Hematopoietic multipotent progenitor cell treated with erythropoietin and hydrocortisone succinate and interleukin-3 and kit ligand, for 6 days (in vitro differentiated cells): ENCODE results near the gene FBXL4.

Experiments
- DNase-seq: peaks from one replicate; pipeline ENCODE4 v3.0.0-alpha.2; 2015

Gene FBXL4

DNA sequence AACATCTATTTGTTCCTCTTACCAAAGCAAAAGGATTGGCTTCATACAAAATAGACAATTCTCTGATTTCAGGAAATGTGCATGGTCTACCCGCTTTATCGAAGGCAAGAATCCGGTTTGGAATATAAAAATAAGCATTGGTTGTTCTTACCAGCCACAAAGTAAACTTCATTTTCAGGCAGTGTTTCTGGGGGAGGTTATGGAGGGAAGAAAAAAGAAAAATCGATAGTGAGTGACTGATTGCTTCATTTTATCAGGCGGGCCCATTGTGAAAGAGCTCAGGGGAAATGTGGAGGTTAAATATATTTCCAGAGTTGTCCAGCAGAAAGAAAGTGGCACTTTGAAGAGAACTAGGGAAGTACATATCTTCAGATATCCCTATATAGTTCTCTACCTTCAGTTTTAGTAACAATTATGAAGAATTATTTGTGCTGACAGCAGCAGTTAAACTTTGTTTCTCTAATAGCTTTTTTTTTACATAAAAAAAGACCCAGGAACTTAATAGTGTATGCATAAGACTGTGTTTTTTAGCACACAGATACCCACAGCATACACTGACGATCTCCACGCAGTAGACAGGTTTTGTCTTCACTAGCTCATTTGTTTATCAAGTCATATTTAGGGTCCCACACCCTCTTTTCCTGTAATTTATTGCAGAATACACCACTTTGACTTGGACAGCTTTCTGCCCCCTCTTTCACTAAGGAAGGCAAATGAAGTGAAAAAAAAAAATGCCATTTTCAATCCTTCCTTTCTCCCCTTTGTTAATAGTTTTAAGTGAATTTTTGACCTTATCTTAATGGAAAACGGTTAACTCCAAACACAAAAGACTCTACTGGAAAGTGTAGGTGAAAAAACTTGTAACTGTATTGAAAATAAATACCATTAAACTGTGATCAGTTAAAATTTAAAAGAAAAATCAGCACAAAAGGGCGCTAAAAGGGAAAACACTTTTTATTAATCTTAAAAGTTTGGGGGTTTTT, 110.5 kb downstream of the FBXL4 start:
- no peak for DNase-seq

DNA sequence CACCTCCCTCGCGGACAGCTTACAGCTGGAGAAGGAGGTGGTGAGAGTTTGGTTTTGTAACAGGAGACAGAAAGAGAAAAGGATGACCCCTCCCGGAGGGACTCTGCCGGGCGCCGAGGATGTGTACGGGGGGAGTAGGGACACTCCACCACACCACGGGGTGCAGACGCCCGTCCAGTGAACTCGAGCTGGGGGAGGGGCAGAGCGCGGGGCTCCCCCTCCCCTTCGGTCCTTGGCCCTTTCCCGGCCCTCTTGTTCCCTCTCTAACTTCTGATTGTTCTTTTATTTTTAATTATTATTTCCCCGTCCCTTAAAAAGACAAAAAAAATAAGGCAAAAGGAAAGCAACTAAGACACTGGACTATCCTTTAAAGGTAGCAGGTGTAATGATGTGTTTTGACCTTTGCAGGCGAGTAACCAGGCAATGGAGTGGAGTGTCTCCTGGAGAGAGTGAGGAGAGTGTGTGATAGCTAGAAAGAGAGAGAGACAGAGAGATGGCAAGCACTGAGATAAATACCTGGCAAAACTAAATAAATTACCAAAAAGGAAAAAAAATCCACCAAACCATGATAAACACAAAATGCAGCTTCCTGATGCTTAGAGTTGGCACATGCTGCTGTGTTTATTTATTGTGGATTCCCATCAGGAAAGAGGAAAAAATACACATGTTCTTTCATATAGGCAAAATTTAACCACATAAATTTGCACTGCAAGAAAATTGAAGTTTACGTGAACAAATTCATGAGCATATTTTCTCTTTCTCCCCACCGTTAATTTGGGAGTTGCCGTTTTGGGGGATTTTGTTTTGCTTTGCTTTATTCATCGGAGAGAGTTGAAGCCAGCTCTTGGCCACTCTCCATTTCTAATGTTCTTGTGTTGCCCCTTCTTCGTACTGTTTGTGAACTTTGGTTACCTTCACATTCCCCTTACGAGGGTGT, 111.5 kb downstream of the FBXL4 start:
- no peak for DNase-seq

DNA sequence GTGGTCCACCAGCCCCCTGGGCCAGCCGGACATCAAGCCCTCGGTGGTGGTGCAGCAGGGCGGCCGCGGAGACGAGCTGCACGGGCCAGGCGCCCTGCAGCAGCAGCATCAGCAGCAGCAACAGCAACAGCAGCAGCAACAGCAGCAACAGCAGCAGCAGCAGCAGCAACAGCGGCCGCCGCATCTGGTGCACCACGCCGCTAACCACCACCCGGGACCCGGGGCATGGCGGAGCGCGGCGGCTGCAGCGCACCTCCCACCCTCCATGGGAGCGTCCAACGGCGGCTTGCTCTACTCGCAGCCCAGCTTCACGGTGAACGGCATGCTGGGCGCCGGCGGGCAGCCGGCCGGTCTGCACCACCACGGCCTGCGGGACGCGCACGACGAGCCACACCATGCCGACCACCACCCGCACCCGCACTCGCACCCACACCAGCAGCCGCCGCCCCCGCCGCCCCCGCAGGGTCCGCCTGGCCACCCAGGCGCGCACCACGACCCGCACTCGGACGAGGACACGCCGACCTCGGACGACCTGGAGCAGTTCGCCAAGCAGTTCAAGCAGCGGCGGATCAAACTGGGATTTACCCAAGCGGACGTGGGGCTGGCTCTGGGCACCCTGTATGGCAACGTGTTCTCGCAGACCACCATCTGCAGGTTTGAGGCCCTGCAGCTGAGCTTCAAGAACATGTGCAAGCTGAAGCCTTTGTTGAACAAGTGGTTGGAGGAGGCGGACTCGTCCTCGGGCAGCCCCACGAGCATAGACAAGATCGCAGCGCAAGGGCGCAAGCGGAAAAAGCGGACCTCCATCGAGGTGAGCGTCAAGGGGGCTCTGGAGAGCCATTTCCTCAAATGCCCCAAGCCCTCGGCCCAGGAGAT, 112.4 kb downstream of the FBXL4 start:
- DNase-seq, result no peak

DNA sequence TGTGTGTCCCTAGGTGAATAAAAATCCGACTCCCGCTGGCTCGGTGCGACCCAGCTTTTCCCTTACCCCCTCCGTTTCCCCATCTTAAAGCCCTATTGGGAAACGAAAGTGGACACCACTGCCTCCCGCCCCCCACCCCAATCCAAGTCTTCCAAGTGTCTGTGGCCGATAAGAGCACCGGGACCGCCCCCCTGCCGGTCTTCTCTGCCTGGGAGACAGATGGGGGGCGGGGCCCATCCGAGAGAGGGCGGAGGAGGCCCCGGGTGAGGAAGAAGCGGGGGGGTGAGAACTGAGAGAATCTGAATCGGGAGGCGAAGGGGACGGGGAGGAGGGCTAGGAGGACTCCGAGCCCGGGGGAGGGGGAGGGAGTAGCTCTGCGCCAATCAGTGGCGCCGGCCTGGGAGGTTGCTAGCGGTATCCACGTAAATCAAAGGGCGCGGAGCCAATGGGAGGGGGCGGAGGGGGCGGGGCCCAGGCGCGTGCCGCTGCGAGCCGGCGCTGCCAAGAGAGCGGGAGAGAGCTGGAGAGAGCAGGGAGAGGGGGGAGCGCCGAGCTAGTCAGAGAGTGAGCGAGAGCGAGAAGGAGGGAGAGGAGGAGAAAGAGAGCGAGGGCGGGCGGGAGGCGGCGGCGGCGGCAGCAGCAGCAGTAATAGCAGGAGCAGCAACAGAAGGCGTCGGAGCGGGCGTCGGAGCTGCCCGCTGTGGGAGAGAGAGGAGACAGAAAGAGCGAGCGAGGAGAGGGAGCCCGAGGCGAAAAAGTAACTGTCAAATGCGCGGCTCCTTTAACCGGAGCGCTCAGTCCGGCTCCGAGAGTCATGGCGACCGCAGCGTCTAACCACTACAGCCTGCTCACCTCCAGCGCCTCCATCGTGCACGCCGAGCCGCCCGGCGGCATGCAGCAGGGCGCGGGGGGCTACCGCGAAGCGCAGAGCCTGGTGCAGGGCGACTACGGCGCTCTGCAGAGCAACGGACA, 113.4 kb downstream of the FBXL4 start, which contains the start of gene POU3F2:
Gene POU3F2 (plus strand): TSS at position 515 of the 972 bp plus-strand sequence. CDS start 300 bp downstream, at position 815.
- peak; percentile 69 for DNase-seq

DNA sequence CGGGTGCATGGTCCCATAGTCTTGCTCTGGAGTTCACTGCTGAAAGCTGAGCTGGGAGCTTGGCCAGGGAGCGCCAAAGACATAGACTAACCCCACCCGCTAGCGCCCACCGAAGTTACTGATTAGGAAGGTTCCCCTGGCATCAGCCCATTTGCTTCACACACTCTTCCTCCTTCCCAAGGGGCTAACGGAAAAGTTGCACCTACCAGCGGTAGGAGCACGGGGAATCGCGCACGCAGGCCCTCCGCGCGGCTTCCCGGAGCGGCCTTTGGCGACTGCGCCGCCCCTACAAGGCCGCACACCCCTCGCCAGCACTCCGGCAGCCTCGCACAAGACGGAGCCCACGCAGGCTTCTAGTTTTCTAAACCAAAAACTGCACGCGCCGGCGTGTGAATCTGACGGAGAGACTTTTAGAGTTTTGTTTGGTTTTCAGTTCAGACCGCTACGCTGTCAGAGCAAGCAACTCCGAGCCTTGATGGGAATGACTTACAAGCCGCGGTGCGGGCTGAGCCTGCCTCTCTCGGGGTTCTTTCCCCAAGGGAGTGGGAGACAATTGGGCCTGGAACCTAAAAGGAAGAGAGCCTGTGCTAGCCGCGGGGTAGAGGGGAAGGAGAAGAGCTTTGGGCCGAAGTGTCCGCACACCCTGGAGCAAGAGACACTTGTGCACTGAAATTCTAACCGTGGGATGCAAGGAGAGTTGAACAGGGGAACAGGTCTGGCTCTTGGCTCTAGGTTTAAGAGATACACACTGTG, 114.3 kb downstream of the FBXL4 start:
- peak; percentile 48 for DNase-seq

DNA sequence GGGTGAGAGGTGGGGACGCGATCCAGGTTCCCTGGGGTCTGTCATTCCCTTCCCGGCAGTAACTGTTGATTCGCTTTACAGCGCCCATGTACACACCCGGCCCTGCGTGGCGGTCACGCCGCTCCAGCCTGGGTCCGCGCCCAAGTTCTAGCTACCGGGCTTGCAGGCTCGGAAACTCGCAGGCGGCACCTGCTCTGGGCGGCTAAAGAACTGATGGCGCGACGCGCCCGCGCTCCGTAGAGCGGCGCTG, 114.8 kb downstream of the FBXL4 start:
- no peak for DNase-seq

DNA sequence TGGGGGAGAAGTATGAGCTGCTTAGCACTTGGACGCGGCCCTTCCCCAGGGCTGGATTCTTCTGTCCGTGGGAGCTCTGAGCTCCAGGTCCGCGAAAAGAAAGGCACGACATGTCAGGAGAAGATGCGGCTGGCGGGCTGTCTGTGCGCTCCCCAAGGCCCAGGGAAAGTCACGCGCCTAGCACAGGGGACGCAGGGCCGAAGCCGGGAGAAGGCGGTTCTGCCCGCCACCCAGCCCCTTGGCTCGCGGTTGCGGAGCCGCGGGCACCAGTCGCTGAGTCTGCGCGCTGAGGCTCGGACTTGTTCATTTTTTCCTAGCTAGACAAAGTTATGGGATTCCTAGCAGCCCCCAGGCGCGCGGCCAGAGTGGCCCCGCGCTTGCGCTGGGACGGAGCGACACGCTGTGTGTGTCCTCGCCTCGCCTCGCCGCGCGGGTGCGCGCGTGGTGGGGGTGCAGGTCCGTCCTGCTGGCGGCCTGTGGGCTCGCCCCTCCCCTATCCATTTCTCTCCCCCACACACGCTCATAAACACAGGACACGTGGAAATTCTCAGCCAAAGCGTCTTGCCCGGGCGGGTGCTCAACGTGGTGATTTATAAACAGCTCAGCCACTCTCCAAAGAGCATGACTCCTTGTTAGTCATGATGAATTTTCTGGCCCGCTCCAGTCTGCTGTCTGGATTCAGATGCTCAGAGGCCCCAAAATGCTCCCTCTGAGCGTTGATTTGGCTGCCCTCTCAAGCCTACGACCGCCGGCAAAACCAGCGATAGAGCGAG, 115.3 kb downstream of the FBXL4 start:
- DNase-seq, result no peak

DNA sequence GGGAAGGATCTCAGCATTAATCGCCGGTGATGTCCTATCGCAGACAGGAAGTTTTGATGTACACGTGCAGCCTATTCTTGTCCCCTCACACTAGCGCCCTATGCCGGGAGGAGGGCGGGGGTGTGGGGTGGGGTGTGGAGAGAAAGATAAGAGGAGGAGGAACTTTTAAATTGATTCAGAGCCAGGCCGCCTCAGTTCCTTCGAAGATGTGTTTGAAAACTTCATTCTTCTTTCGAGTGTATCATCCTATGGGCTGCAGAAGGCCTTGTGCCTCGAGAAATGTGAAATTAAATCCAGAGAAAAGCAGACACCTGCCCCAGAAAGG, 115.8 kb downstream of the FBXL4 start:
- DNase-seq, result peak; percentile 68

DNA sequence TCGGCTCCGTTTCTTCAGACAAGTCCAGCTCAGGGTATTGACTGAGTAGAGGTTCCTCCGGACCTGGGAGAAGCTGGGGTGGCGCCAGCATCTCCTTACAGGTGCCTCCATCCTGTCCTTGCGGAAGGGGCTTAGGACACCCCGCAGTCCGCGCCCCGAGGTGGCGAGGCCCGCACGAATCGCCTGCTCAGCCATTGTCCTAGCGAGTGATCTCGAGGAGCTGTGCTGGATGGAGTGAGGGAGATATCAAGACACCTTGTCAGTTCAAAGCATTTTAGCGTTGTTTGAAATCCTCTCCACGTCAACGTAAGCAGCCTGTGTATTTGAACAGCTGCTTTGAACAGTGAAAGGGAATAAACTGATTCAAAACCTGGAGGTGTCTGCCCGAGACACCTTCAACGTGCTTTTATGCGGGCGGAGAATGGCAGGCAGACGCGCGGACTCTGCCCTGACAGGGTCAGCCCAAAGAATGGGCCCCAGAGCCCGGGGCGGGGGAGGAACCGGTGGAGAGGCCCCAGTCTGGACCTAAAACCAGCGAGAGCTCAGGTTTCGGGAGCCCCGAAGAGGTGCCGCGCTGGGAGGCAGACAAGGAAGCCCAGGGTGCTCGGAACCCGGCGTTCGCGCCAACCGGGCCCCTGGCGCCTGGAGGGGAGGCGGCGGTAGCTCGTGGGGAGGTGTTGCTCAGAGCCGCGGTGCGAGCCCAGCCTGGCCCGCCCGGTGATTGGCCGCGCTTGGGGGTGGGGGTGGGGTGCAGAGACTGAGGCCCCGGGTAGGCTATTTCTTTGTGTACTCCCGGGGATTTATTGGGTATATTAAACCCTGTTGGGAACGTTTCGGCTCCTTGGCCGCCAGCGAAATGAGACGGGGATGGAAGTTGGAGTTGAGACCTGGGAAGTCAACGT, 116.4 kb downstream of the FBXL4 start:
- DNase-seq, result no peak

DNA sequence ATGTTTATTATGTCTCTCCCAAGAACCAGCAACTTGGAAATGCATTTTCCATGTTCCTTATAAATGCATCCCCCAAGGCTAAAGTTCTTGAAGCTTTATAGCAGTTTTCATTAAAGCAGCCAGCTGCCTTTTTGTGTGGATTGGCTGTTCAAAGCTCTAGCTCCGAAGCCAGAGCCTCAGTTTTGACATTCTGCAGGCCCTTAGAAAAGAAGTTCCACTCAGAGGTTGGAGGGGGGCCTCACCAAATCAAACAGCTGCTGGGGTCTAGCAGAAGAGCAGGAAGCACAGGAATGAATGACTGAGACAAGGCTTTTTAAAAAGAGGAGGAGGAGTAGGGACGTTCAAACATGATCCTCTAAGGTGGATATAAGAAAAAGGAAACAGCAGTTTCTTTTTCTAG, 117.6 kb downstream of the FBXL4 start:
- no peak for DNase-seq

DNA sequence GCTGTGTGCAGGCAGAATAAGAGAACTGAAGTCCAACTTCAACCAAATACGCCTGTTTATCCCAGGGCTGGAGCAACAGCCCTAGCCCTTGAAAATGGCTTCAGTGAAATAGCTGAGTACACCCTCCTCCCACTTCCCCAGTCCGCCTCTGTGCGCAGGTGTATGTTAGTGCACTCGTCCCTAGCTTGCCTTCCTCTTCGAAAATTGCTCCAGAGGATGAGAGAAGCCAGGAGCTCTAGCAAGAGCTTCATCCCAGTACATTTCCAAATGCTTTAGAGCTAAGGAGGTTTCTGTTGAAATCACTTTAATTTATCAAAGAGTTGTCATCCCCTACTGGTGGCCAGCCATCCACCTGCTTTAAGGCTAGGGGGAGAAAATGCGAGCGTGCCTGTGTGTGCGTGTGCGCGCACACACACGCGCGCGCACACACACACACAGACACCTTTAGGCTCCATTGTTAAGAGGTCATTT, 118.8 kb downstream of the FBXL4 start:
- no peak for DNase-seq

DNA sequence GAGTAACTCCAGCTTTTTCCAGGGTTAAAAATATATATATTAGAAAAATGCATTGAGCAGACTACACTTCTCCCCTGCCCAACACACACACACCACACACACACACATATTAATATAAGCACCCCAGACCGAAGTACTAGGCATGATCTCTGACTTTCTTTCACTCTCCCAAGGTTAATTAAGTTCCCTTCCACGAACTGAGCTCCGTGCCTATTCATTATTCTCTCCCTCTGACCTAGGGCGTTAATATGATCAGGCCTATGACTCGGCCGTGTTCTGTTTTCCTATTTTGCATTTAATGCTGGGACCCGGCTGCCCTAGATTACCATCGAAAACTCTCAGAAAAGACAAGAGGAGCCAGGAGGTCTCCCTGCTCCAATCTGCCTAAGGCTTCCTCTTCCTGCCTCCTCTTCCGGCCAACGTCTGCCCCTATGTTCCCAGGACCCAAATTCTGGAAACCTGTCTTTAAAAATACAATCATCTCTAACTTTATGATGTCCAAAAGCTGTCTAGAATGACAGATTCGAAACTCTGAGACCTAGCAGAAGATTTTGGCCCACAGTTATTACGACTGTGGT, 119.4 kb downstream of the FBXL4 start:
- no peak for DNase-seq

DNA sequence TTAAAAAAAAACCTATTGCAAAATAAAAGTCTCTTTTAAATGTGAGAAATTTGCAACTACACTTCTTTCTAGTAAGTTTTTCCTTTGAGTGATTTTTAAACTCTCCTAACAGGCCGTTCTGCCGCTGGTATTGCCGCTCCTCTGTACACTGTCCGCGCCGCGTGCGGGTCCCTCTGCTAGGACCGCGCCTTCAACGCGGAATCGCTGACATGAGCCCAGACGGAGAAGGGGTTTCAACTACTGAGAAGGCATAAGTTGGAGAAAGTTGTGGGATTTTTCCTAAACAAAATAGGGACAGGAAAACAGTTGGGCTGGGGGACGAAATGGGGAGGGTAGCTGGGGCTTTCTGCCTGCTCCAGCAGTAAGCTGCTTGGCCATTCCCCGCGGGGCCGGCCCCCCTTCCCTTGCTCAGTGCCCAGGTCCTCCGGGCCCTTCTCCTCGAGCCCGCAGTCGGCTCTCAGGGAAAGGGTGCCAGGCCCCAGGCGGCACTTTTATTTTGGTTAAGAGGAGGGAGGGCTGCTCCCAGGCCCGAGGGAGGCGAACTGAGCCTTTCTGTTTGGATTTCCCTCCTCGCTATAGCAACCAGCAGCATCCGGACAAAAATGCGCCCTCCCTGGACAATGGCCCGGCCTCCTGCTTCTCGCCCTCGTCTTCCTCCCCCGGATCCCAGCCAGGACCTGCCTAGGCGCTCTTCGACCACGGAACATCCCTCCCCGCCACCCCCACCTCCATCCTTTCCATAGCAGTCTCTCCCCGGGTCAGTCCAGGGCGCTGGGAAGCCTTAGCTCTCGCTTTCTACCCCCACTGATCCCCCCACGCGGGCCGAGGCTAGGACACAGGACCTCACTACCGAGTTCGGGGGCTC, 120.2 kb downstream of the FBXL4 start:
- no peak for DNase-seq

DNA sequence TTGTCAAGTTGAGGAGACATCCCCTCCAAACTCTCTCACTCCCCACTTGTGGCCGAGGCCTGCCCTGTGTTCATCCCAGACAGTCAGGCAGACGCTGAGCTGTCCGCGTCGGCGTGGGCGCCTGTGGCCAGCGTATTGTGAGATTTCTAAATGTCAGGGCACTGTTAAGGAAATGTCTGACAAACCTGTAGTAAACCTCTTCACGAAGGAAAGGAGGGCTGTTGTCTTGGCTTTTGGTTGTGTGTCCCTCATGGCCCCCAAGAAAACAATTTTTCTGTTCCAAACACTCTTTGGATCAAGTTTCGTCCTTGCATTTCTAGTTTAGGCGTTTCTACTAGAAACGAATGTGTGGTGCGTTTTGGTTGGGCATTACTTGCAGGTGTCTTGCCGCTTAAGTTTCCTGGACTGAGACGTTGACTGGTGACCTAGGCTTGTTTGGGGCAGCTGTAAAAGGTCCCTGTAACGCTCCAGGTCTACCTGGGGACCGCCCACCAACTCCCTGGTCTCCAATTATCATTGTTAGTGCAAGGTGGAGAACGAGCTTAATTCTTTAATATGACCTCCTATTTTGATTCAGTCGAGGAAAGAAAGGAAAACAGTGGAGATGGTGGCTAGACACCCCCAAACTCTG, 122.0 kb downstream of the FBXL4 start:
- DNase-seq, result no peak

DNA sequence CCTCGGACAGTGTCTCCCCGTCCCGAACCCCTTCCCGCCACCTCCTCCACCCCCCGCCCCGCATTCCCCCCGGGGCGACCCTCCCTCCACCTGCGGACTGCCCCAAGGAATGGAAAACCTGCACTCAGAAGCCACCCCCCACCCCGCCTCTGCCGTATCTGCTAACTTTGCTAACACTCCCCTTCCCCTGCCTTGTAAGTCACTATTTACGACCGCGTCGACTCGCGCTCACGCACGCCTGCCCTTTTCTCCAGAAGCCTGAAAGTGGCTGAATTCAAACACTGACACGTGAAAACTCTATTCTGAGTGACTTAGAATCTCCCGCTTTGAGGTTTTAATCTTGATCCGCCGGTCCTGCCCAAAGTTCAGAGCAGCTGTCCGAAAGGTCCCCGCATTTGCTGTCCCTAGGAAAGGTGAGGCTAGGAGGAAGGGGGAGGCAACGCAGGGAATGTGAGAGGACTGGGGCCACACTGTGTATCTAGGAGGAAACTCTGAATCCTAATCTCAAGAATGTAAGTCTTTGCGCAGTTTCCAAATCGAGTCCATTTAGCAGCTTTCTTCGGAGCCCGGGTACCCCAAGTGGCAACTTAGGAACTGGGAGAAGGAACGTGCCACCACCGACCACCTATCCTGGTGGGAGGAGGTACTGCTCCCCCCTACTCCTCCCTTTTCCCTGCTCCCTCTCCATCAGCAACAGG, 122.7 kb downstream of the FBXL4 start:
- no peak for DNase-seq

DNA sequence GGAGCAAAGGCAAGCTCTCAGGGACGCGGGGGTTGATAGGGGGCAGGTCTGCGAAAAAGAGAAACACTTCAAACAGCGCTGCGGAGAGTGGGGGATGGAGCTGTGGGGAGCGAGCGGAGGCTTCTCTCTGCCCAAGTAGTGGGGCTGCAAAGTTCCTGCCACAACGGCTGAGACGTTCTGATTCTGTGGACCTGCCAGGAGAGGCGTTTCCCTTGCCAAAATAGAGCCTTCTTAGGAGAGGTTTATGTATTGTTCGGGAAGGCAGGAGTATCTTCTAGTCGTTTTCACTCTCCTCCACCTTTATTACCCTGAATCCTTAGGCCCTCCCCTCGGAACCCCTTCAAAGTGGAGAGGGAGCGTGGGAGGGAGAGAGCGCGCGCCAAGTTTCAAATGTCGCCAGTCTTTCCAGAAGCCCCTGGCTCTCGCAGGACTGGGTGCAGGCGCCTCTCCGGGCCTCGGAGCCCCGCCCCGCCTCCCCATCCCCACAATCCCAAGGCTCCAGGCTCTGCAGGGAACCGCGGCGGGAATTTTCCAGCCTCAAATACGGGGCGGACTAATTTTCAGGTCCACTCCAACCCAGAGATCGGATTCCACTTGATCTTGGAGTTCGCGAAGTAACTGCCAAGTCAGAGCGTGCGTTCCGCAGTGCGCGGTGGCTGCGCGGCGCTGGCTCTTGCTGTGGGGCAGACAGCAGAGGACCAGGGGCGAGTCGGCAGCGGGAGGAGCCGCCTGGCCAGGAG, 123.4 kb downstream of the FBXL4 start:
- no peak for DNase-seq
